GM23248 (cell line): ENCODE data around the gene CACNA1B. TPM values are rescaled to one million over a fixed set of nuclear protein-coding genes. Genes with fewer than 3 reads are reported as not detected.

Experiments
- DNase-seq: peaks from one replicate; pipeline ENCODE4 v3.0.0-alpha.2; 2015
- H2AFZ ChIP-seq: fragments of 200-600 bp; sonication (generic); 2 replicates; pipeline ENCODE4 v1.6.1; 2016; ENCODE audit warnings: antibody characterized with exemption
- H3F3A ChIP-seq: fragments of 200-600 bp; sonication (generic); 2 replicates; pipeline ENCODE4 v1.6.1; 2016; ENCODE audit warnings: mild to moderate bottlenecking, antibody characterized with exemption, mixed run types; ENCODE audit not compliant: insufficient read depth
- H3K27ac ChIP-seq: fragments of 200-600 bp; sonication (generic); 2 replicates; pipeline ENCODE4 v1.5.1; 2016; ENCODE audit warnings: mild to moderate bottlenecking
- H3K27me3 ChIP-seq: fragments of 200-600 bp; sonication (generic); replicated peaks from 2 replicates; pipeline ENCODE4 v1.6.1; 2016; ENCODE audit warnings: mild to moderate bottlenecking; ENCODE audit not compliant: insufficient read depth
- H3K36me3 ChIP-seq: fragments of 200-600 bp; sonication (generic); 2 replicates; pipeline ENCODE4 v1.6.1; 2016; ENCODE audit warnings: low read depth, mild to moderate bottlenecking
- H3K4me1 ChIP-seq: fragments of 200-600 bp; sonication (generic); 2 replicates; pipeline ENCODE4 v1.6.1; 2016; ENCODE audit warnings: mild to moderate bottlenecking; ENCODE audit not compliant: insufficient read depth
- H3K4me2 ChIP-seq: fragments of 200-600 bp; sonication (generic); one replicate; pipeline ENCODE4 v1.6.1; 2016; ENCODE audit warnings: mild to moderate bottlenecking; ENCODE audit not compliant: unreplicated experiment
- H3K4me3 ChIP-seq: fragments of 200-600 bp; sonication (generic); 2 replicates; pipeline ENCODE4 v1.5.1; 2016; ENCODE audit warnings: mild to moderate bottlenecking
- H3K79me2 ChIP-seq: fragments of 200-600 bp; sonication (generic); 2 replicates; pipeline ENCODE4 v1.6.1; 2016; ENCODE audit warnings: mild to moderate bottlenecking; ENCODE audit not compliant: insufficient read depth
- H3K9ac ChIP-seq: fragments of 200-600 bp; sonication (generic); 2 replicates; pipeline ENCODE4 v1.6.1; 2016; ENCODE audit warnings: mild to moderate bottlenecking
- H3K9me2 ChIP-seq: fragments of 200-600 bp; sonication (generic); 2 replicates; pipeline ENCODE4 v1.6.1; 2016; ENCODE audit warnings: mixed run types, mild to moderate bottlenecking, moderate library complexity; ENCODE audit not compliant: insufficient read depth
- H3K9me3 ChIP-seq: fragments of 200-600 bp; sonication (generic); one replicate; pipeline ENCODE4 v1.6.1; 2017; ENCODE audit warnings: low read depth
- H4K20me1 ChIP-seq: fragments of 200-600 bp; sonication (generic); 2 replicates; pipeline ENCODE4 v1.6.0; 2016; ENCODE audit not compliant: insufficient read depth
- EZH2 ChIP-seq: fragments of 200-600 bp; sonication (generic); IDR thresholded peaks from 2 replicates; pipeline ENCODE4 v1.6.1; 2018; ENCODE audit warnings: antibody characterized with exemption, mild to moderate bottlenecking; ENCODE audit not compliant: insufficient read depth, poor library complexity, severe bottlenecking
- EZH2phosphoT487 ChIP-seq: fragments of 200-600 bp; sonication (generic); IDR thresholded peaks from 2 replicates; pipeline ENCODE4 v1.6.1; 2018; ENCODE audit warnings: antibody characterized with exemption, moderate library complexity, mild to moderate bottlenecking, low read depth; ENCODE audit not compliant: insufficient read depth
- WGBS, 2 experiments: methylation state at CpG; one replicate each; pipeline ENCODE4 v1.1.6; 2015 to 2017; ENCODE audit warnings: low lambda C conversion rate in 2 of 2, low coverage in 1 of 2; ENCODE audit errors: missing lambda C conversion rate in 2 of 2; 5-methylcytosine and 5-hydroxymethylcytosine counted together
- in situ Hi-C: fragments of 300-500 bp; cut with MboI; formaldehyde crosslinking; loops from 2 replicates; pipeline ENCODE4 v1.15.0; 2020
- polyA plus RNA-seq: library from polyadenylated mRNA; unstranded; fragments of >200 nt; fragmentation: Nextera tagmentation; extraction: Ambion mirVana; gene quantifications from 2 replicates; pipeline ENCODE4 v1.2.1, GENCODE V29; 2016
- total RNA-seq: library from RNA; depleted of rRNA; stranded (reverse); fragments of >200 nt; shearing (Covaris generic); gene quantifications from 2 replicates; pipeline ENCODE4 v1.2.3, GENCODE V29; 2014

Gene CACNA1B
- total and polyA plus RNA-seq, 2 experiments from 2014 or later, result not detected

- Histone ChIP-seq H3K27me3 (peaks cover 12% of the 10 kb centered on the region; the same call in 1 of the 2 replicates), H3K79me2 (no peaks in the 10 kb centered on the region), H3K4me3 (no peak overlapping the region), H3K4me2 (no peak overlapping the region), H3K27ac (no peak overlapping the region), H4K20me1 (no peaks in the 10 kb centered on the region), H3K4me1 (no peaks in the 10 kb centered on the region), H3K36me3 (no peaks in the 10 kb centered on the region), H3K9ac (no peak overlapping the region), H3F3A (no peaks in the 10 kb centered on the region), H2AFZ (no peak overlapping the region), H3K9me3 (no peaks in the 10 kb centered on the region), H3K9me2 (no peaks in the 10 kb centered on the region)
- no peak for DNase-seq
- TF ChIP-seq EZH2 (no peak), EZH2phosphoT487 (no peak)
- WGBS, 2 experiments, result 3 to 5% methylated on average over 39 to 59 of the region's 69 CpGs
- in situ Hi-C loops, result no loop called here
Observed at GRCh38 chr9:138022756-138023393, 145.3 kb downstream of the CACNA1B start.

- H3K36me3 ChIP-seq, result no peaks in the 10 kb centered on the region
- no peak overlapping the region for H3K4me3 ChIP-seq
- no peaks in the 10 kb centered on the region for H3K4me1 ChIP-seq
- no peaks in the 10 kb centered on the region for H4K20me1 ChIP-seq
- TF ChIP-seq EZH2phosphoT487 (no peak), EZH2 (no peak)
- no peaks in the 10 kb centered on the region for H3K79me2 ChIP-seq
- no peaks in the 10 kb centered on the region for H3K9me2 ChIP-seq
- no peaks in the 10 kb centered on the region for H3K9me3 ChIP-seq
- H3F3A ChIP-seq, result no peaks in the 10 kb centered on the region
- no peak overlapping the region for H3K9ac ChIP-seq
- DNase-seq, result no peak
- H3K27me3 ChIP-seq, result peaks cover 12% of the 10 kb centered on the region; the same call in 1 of the 2 replicates
- in situ Hi-C loops, result no loop called here
- no peak overlapping the region for H2AFZ ChIP-seq
- H3K4me2 ChIP-seq, result no peak overlapping the region
- WGBS, 2 experiments, result 15% methylated on average over 60 to 66 of the region's 84 CpGs
- H3K27ac ChIP-seq, result no peak overlapping the region
Observed at GRCh38 chr9:138023394-138024124, 146.0 kb downstream of the CACNA1B start.

- H3K4me3 ChIP-seq, result no peak overlapping the region
- 80 to 85% methylated on average over 7 to 9 of the region's 9 CpGs for WGBS, 2 experiments
- H3K27ac ChIP-seq, result no peak overlapping the region
- no peaks in the 10 kb centered on the region for H3K9me3 ChIP-seq
- H3K79me2 ChIP-seq, result no peaks in the 10 kb centered on the region
- no peak overlapping the region for H2AFZ ChIP-seq
- H3K36me3 ChIP-seq, result no peaks in the 10 kb centered on the region
- peaks cover 12% of the 10 kb centered on the region; the same call in 1 of the 2 replicates for H3K27me3 ChIP-seq
- H3K9me2 ChIP-seq, result no peaks in the 10 kb centered on the region
- H3K4me1 ChIP-seq, result no peaks in the 10 kb centered on the region
- no peak for TF ChIP-seq EZH2phosphoT487
- TF ChIP-seq EZH2, result no peak
- no peak overlapping the region for H3K9ac ChIP-seq
- no peak for DNase-seq
- H3F3A ChIP-seq, result no peaks in the 10 kb centered on the region
- in situ Hi-C loops, result no loop called here
- H4K20me1 ChIP-seq, result no peaks in the 10 kb centered on the region
- H3K4me2 ChIP-seq, result no peak overlapping the region
Observed at GRCh38 chr9:138024131-138024530, 146.5 kb downstream of the CACNA1B start.

GRCh38 chr9:138024831-138025291 lies 147.3 kb downstream of the CACNA1B start:
- Histone ChIP-seq H3K36me3 (no peaks in the 10 kb centered on the region), H3K9ac (no peak overlapping the region), H3K79me2 (no peaks in the 10 kb centered on the region), H3K4me3 (no peak overlapping the region), H3K27ac (no peak overlapping the region), H3K9me3 (no peaks in the 10 kb centered on the region), H3F3A (no peaks in the 10 kb centered on the region), H4K20me1 (no peaks in the 10 kb centered on the region), H3K4me2 (no peak overlapping the region), H3K27me3 (peaks cover 12% of the 10 kb centered on the region; the same call in 1 of the 2 replicates), H2AFZ (no peak overlapping the region), H3K4me1 (no peaks in the 10 kb centered on the region), H3K9me2 (no peaks in the 10 kb centered on the region)
- WGBS, 2 experiments, result 60 to 67% methylated on average over 11 of the region's 11 CpGs
- no peak for DNase-seq
- in situ Hi-C loops, result no loop called here
- no peak for TF ChIP-seq EZH2
- no peak for TF ChIP-seq EZH2phosphoT487
